Mesothelial cell of epicardium (in vitro differentiated cells): Measurements from ENCODE around the gene PARD3B. TPM values are rescaled to one million over a fixed set of nuclear protein-coding genes. Genes with fewer than 3 reads are reported as not detected.

Experiments used
- DNase-seq, 2 experiments: peaks; one replicate each; pipeline ENCODE4 v3.0.0; 2021; ENCODE audit warnings: low spot score in 2 of 2; ENCODE audit not compliant: unreplicated experiment in 2 of 2
- H3K27ac Mint-ChIP-seq: 2 replicates; pipeline ENCODE4 v1.8.0; 2021; ENCODE audit warnings: mixed read lengths
- H3K27me3 Mint-ChIP-seq: 2 replicates; pipeline ENCODE4 v1.8.0; 2021; ENCODE audit warnings: low read depth, mixed read lengths
- H3K36me3 Mint-ChIP-seq: 2 replicates; pipeline ENCODE4 v1.8.0; 2021; ENCODE audit warnings: mixed read lengths
- H3K4me1 Mint-ChIP-seq: 2 replicates; pipeline ENCODE4 v1.8.0; 2021; ENCODE audit warnings: mixed read lengths
- H3K4me3 Mint-ChIP-seq: 2 replicates; pipeline ENCODE4 v1.8.0; 2021; ENCODE audit warnings: mild to moderate bottlenecking, moderate library complexity, mixed read lengths
- H3K9me3 Mint-ChIP-seq: 2 replicates; pipeline ENCODE4 v1.8.0; 2021; ENCODE audit warnings: mixed read lengths
- CTCF ChIP-seq: fragments of 200-600 bp; sonication (generic); IDR thresholded peaks from one replicate; pipeline ENCODE4 v1.5.0; 2021; ENCODE audit warnings: antibody characterized with exemption; ENCODE audit not compliant: unreplicated experiment
- total RNA-seq: library from RNA; stranded (reverse); gene quantifications from 3 replicates; pipeline ENCODE4 v1.2.1, GENCODE V29; 2021

Gene PARD3B
- total RNA-seq, 1 donor from 2014 or later: 23.4 TPM

- no peaks in the 10 kb centered on the region for H3K36me3 Mint-ChIP-seq
- TF ChIP-seq CTCF: no peak
- no peak overlapping the region for H3K27ac Mint-ChIP-seq
- no peak overlapping the region for H3K4me3 Mint-ChIP-seq
- H3K4me1 Mint-ChIP-seq: peaks cover 11% of the 10 kb centered on the region
- H3K27me3 Mint-ChIP-seq: no peaks in the 10 kb centered on the region
- no peak for DNase-seq
- H3K9me3 Mint-ChIP-seq: no peaks in the 10 kb centered on the region
These were observed 533.9 kb downstream of the PARD3B start for GRCh38 chr2:205079173-205079572.

GRCh38 chr2:205086662-205087061 lies 541.4 kb downstream of the PARD3B start:
- Mint-ChIP-seq H3K4me1 (peaks cover 5% of the 10 kb centered on the region), H3K36me3 (no peaks in the 10 kb centered on the region), H3K27me3 (no peaks in the 10 kb centered on the region), H3K4me3 (no peak overlapping the region), H3K9me3 (no peaks in the 10 kb centered on the region), H3K27ac (no peak overlapping the region)
- DNase-seq: no peak
- TF ChIP-seq CTCF: no peak

- peaks cover 5% of the 10 kb centered on the region for H3K4me1 Mint-ChIP-seq
- no peaks in the 10 kb centered on the region for H3K27me3 Mint-ChIP-seq
- no peak for TF ChIP-seq CTCF
- no peaks in the 10 kb centered on the region for H3K36me3 Mint-ChIP-seq
- H3K9me3 Mint-ChIP-seq: no peaks in the 10 kb centered on the region
- no peak overlapping the region for H3K4me3 Mint-ChIP-seq
- DNase-seq: no peak
- H3K27ac Mint-ChIP-seq: no peak overlapping the region
These were observed 542.6 kb downstream of the PARD3B start for GRCh38 chr2:205087862-205088261.

GRCh38 chr2:205089958-205090357 lies 544.7 kb downstream of the PARD3B start:
- TF ChIP-seq CTCF: no peak
- no peak for DNase-seq
- H3K4me1 Mint-ChIP-seq: peaks cover 5% of the 10 kb centered on the region
- H3K9me3 Mint-ChIP-seq: no peaks in the 10 kb centered on the region
- H3K27me3 Mint-ChIP-seq: no peaks in the 10 kb centered on the region
- H3K27ac Mint-ChIP-seq: no peak overlapping the region
- no peaks in the 10 kb centered on the region for H3K36me3 Mint-ChIP-seq
- no peak overlapping the region for H3K4me3 Mint-ChIP-seq

- no peak overlapping the region for H3K4me3 Mint-ChIP-seq
- TF ChIP-seq CTCF: no peak
- H3K27me3 Mint-ChIP-seq: no peaks in the 10 kb centered on the region
- H3K9me3 Mint-ChIP-seq: no peaks in the 10 kb centered on the region
- H3K27ac Mint-ChIP-seq: no peak overlapping the region
- no peak for DNase-seq
- H3K4me1 Mint-ChIP-seq: peaks cover 2% of the 10 kb centered on the region
- no peaks in the 10 kb centered on the region for H3K36me3 Mint-ChIP-seq
These were observed 546.1 kb downstream of the PARD3B start for GRCh38 chr2:205091411-205091810.

- no peak for TF ChIP-seq CTCF
- H3K4me1 Mint-ChIP-seq: no peaks in the 10 kb centered on the region
- no peak overlapping the region for H3K4me3 Mint-ChIP-seq
- no peaks in the 10 kb centered on the region for H3K27me3 Mint-ChIP-seq
- no peak overlapping the region for H3K27ac Mint-ChIP-seq
- H3K9me3 Mint-ChIP-seq: no peaks in the 10 kb centered on the region
- no peak for DNase-seq
- no peaks in the 10 kb centered on the region for H3K36me3 Mint-ChIP-seq
These were observed 548.8 kb downstream of the PARD3B start for GRCh38 chr2:205094031-205094430.
